ENCODE results near the gene CDKL4.

GRCh38 chr2:39266916-39267434, 23.2 kb upstream of the CDKL4 start:
- TF ChIP-seq POLR2AphosphoS5 (IDR thresholded peaks at IDR 0.05) (no peak), CTCF (IDR thresholded peaks at IDR 0.05) (no peak), EP300 (IDR thresholded peaks at IDR 0.05) (no peak)
